Measurements from ENCODE around the gene TMEM95. TPM values are rescaled to one million over a fixed set of nuclear protein-coding genes. Genes with fewer than 3 reads are reported as not detected.

Gene TMEM95
- total RNA-seq, 1 experiment from 2014 or later, result not detected

- peak overlapping the region; percentile 81 for H3K4me3 ChIP-seq (ENCODE audit: low read length)
- H3K36me3 ChIP-seq (ENCODE audit: low read depth, low read length), result no peaks in the 10 kb centered on the region
- H3K27me3 ChIP-seq (ENCODE audit: low read length), result no peaks in the 10 kb centered on the region
- no peak overlapping the region for H3K27ac ChIP-seq (ENCODE audit: low read length)
- peak overlapping the region; percentile 60 for H3K9ac ChIP-seq (ENCODE audit: low read length)
- BruUV-seq (replicated peaks), result TSS peak; percentile 40
- H3K79me2 ChIP-seq (ENCODE audit: low read length), result peaks cover 6% of the 10 kb centered on the region; the same call in 1 of the 2 replicates
- peak overlapping the region; percentile 71 for H2AFZ ChIP-seq (ENCODE audit: low read length)
- no peaks in the 10 kb centered on the region for H3K9me3 ChIP-seq (ENCODE audit: low read length)
- no peaks in the 10 kb centered on the region for H3K9me2 ChIP-seq (replicated peaks; ENCODE audit: low read length)
- intact Hi-C loops (cut with micrococcal nuclease), result no loop called here
- H4K20me1 ChIP-seq (ENCODE audit: low read length), result no peaks in the 10 kb centered on the region
- no peak for DNase-seq
- CTCF ChIA-PET, result no interaction called here
- H3F3A ChIP-seq (ENCODE audit: low read length, unreplicated experiment), result no peaks in the 10 kb centered on the region
- H3K4me2 ChIP-seq (ENCODE audit: low read length), result peak overlapping the region; percentile 93
- H3K4me1 ChIP-seq (ENCODE audit: insufficient read depth, low read length), result peaks cover 9% of the 10 kb centered on the region
- TF ChIP-seq CTCF (conservative IDR thresholded peaks at IDR 0.05; ENCODE audit: low read depth, low read length) (no peak), EZH2 (IDR thresholded peaks at IDR 0.05; ENCODE audit: low read length, unreplicated experiment) (no peak), EZH2phosphoT487 (IDR thresholded peaks at IDR 0.05; ENCODE audit: borderline replicate concordance, low read length) (no peak)
- POLR2A ChIA-PET (ENCODE audit: unreplicated experiment), result no interaction called here
- ATAC-seq, result no peak
Measured at GRCh38 chr17:7405350-7406234, 50.6 kb downstream of the TMEM95 start.

- Histone ChIP-seq H3K36me3 (ENCODE audit: low read depth, low read length) (no peaks in the 10 kb centered on the region), H2AFZ (ENCODE audit: low read length) (no peak overlapping the region), H3K9me3 (ENCODE audit: low read length) (no peaks in the 10 kb centered on the region), H3K4me3 (ENCODE audit: low read length) (peak overlapping the region; percentile 81; the same call in 1 of the 2 replicates), H3K27ac (ENCODE audit: low read length) (no peak overlapping the region), H3F3A (ENCODE audit: low read length, unreplicated experiment) (no peaks in the 10 kb centered on the region), H3K9me2 (replicated peaks; ENCODE audit: low read length) (no peaks in the 10 kb centered on the region), H4K20me1 (ENCODE audit: low read length) (no peaks in the 10 kb centered on the region), H3K4me2 (ENCODE audit: low read length) (peak overlapping the region; percentile 93; the same call in 1 of the 2 replicates), H3K79me2 (ENCODE audit: low read length) (peaks cover 6% of the 10 kb centered on the region; the same call in 1 of the 2 replicates), H3K9ac (ENCODE audit: low read length) (no peak overlapping the region), H3K4me1 (ENCODE audit: insufficient read depth, low read length) (peaks cover 9% of the 10 kb centered on the region), H3K27me3 (ENCODE audit: low read length) (no peaks in the 10 kb centered on the region)
- TF ChIP-seq CTCF (conservative IDR thresholded peaks at IDR 0.05; ENCODE audit: low read depth, low read length) (no peak), EZH2phosphoT487 (IDR thresholded peaks at IDR 0.05; ENCODE audit: borderline replicate concordance, low read length) (no peak), EZH2 (IDR thresholded peaks at IDR 0.05; ENCODE audit: low read length, unreplicated experiment) (no peak)
- ChIA-PET POLR2A (ENCODE audit: unreplicated experiment) (no interaction called here), CTCF (no interaction called here)
- DNase-seq (no peak), ATAC-seq (no peak)
- BruUV-seq (replicated peaks), result no TSS peak
- intact Hi-C loops (cut with micrococcal nuclease), result no loop called here
Measured at GRCh38 chr17:7406235-7406825, 51.4 kb downstream of the TMEM95 start.

Other genes starting within 250 kb of the TMEM95 start
- gene ASGR2, start 240.3 kb upstream of the TMEM95 start, total RNA-seq (2014; rRNA removed), result not detected in 2 replicates
- gene ASGR1, start 175.8 kb upstream of the TMEM95 start, total RNA-seq (2014; rRNA removed), result 0.95 and 2.2 TPM in 2 replicates
- gene DLG4, start 135.3 kb upstream of the TMEM95 start, total RNA-seq (2014; rRNA removed), result 6.5 and 12.8 TPM in 2 replicates
- 558 and 646 TPM in 2 replicates for gene ACADVL, start 135.2 kb upstream of the TMEM95 start, total RNA-seq (2014; rRNA removed)
- 36.9 and 65.7 TPM in 2 replicates for gene DVL2, start 120.6 kb upstream of the TMEM95 start, total RNA-seq (2014; rRNA removed)
- 20.8 and 32.7 TPM in 2 replicates for gene PHF23, start 115.7 kb upstream of the TMEM95 start, total RNA-seq (2014; rRNA removed)
- 88.2 and 103 TPM in 2 replicates for gene GABARAP, start 112.7 kb upstream of the TMEM95 start, total RNA-seq (2014; rRNA removed)
- 52.4 and 68.5 TPM in 2 replicates for gene CTDNEP1, start 103.4 kb upstream of the TMEM95 start, total RNA-seq (2014; rRNA removed)
- 60.5 and 67.5 TPM in 2 replicates for gene ELP5, start 102.9 kb upstream of the TMEM95 start, total RNA-seq (2014; rRNA removed)
- gene CLDN7, start 92.7 kb upstream of the TMEM95 start, total RNA-seq (2014; rRNA removed), result 147 and 180 TPM in 2 replicates
- gene SLC2A4, start 73.4 kb upstream of the TMEM95 start, total RNA-seq (2014; rRNA removed), result 0.29 TPM in 1 of 2 replicates, not detected in the other
- 1.1 and 1.4 TPM in 2 replicates for gene YBX2, start 60.5 kb upstream of the TMEM95 start, total RNA-seq (2014; rRNA removed)
- 1,140 and 1,203 TPM in 2 replicates for gene EIF5A, start 47.5 kb upstream of the TMEM95 start, total RNA-seq (2014; rRNA removed)
- gene GPS2, start 39.8 kb upstream of the TMEM95 start, total RNA-seq (2014; rRNA removed), result 30.8 and 45.8 TPM in 2 replicates
- 21.4 and 27.7 TPM in 2 replicates for gene NEURL4, start 25.8 kb upstream of the TMEM95 start, total RNA-seq (2014; rRNA removed)
- not detected in 2 replicates for gene ACAP1, start 18.6 kb upstream of the TMEM95 start, total RNA-seq (2014; rRNA removed)
- gene KCTD11, start 3.0 kb upstream of the TMEM95 start, total RNA-seq (2014; rRNA removed), result 7.0 and 7.6 TPM in 2 replicates
- gene TNK1, start 25.9 kb downstream of the TMEM95 start, total RNA-seq (2014; rRNA removed), result 10.8 and 13.5 TPM in 2 replicates
- gene PLSCR3, start 39.4 kb downstream of the TMEM95 start, total RNA-seq (2014; rRNA removed), result 53.8 and 62.7 TPM in 2 replicates
- gene TMEM256, start 48.9 kb downstream of the TMEM95 start, total RNA-seq (2014; rRNA removed), result 56.6 and 82.4 TPM in 2 replicates
- gene NLGN2, start 52.7 kb downstream of the TMEM95 start, total RNA-seq (2014; rRNA removed), result 7.4 and 12.7 TPM in 2 replicates
- not detected in 2 replicates for gene SPEM1, start 65.2 kb downstream of the TMEM95 start, total RNA-seq (2014; rRNA removed)
- gene SPEM2, start 70.5 kb downstream of the TMEM95 start, total RNA-seq (2014; rRNA removed), result not detected in 2 replicates
- not detected in 2 replicates for gene SPEM3, start 73.7 kb downstream of the TMEM95 start, total RNA-seq (2014; rRNA removed)
- 14.0 and 17.9 TPM in 2 replicates for gene TMEM102, start 80.3 kb downstream of the TMEM95 start, total RNA-seq (2014; rRNA removed)
- gene FGF11, start 84.4 kb downstream of the TMEM95 start, total RNA-seq (2014; rRNA removed), result 0.69 and 1.0 TPM in 2 replicates
- gene CHRNB1, start 89.9 kb downstream of the TMEM95 start, total RNA-seq (2014; rRNA removed), result 2.1 and 2.9 TPM in 2 replicates
- 14.7 and 18.4 TPM in 2 replicates for gene ZBTB4, start 124.5 kb downstream of the TMEM95 start, total RNA-seq (2014; rRNA removed)
- gene SLC35G6, start 126.3 kb downstream of the TMEM95 start, total RNA-seq (2014; rRNA removed), result not detected in 2 replicates
- gene POLR2A, start 129.2 kb downstream of the TMEM95 start, total RNA-seq (2014; rRNA removed), result 47.1 and 95.7 TPM in 2 replicates
- 15.2 and 24.2 TPM in 2 replicates for gene TNFSF12, start 193.9 kb downstream of the TMEM95 start, total RNA-seq (2014; rRNA removed)
- 3.6 and 5.2 TPM in 2 replicates for gene TNFSF13, start 203.6 kb downstream of the TMEM95 start, total RNA-seq (2014; rRNA removed)
- gene SENP3, start 206.8 kb downstream of the TMEM95 start, total RNA-seq (2014; rRNA removed), result 82.8 and 88.7 TPM in 2 replicates
- 30.2 and 32.4 TPM in 2 replicates for gene CD68, start 224.5 kb downstream of the TMEM95 start, total RNA-seq (2014; rRNA removed)
- 71.0 and 94.1 TPM in 2 replicates for gene MPDU1, start 228.7 kb downstream of the TMEM95 start, total RNA-seq (2014; rRNA removed)
- 6.3 and 7.0 TPM in 2 replicates for gene SOX15, start 234.9 kb downstream of the TMEM95 start, total RNA-seq (2014; rRNA removed)